Smooth muscle cell (in vitro differentiated cells): ENCODE results near the gene IPMK. TPM values are rescaled to one million over a fixed set of nuclear protein-coding genes. Genes with fewer than 3 reads are reported as not detected.

Experiments
- DNase-seq: peaks from one replicate; lab custom pipeline; 2025; ENCODE audit not compliant: unreplicated experiment; lab: John Stamatoyannopoulos, UW
- H2AFZ ChIP-seq: fragments of 200-600 bp; sonication (generic); 2 replicates; pipeline ENCODE4 v1.6.0; 2016; ENCODE audit warnings: antibody characterized with exemption, low read depth, mild to moderate bottlenecking
- H3F3A ChIP-seq: fragments of 200-600 bp; sonication (generic); 2 replicates; pipeline ENCODE4 v1.6.0; 2017; ENCODE audit warnings: antibody characterized with exemption, low read depth
- H3K27ac ChIP-seq: fragments of 200-600 bp; sonication (generic); 2 replicates; pipeline ENCODE4 v1.5.1; 2016; ENCODE audit warnings: low read depth, mild to moderate bottlenecking
- H3K27me3 ChIP-seq: fragments of 200-600 bp; sonication (generic); 2 replicates; pipeline ENCODE4 v1.6.1; 2016; ENCODE audit warnings: low read depth, mild to moderate bottlenecking
- H3K36me3 ChIP-seq: fragments of 200-600 bp; sonication (generic); 2 replicates; pipeline ENCODE4 v1.5.1; 2016; ENCODE audit warnings: low read depth
- H3K4me1 ChIP-seq: fragments of 200-600 bp; sonication (generic); 2 replicates; pipeline ENCODE4 v1.5.1; 2016; ENCODE audit warnings: low read depth
- H3K4me2 ChIP-seq: fragments of 200-600 bp; sonication (generic); 2 replicates; pipeline ENCODE4 v1.6.0; 2016; ENCODE audit warnings: mild to moderate bottlenecking
- H3K4me3 ChIP-seq: fragments of 200-600 bp; sonication (generic); 2 replicates; pipeline ENCODE4 v1.5.1; 2016; ENCODE audit warnings: mild to moderate bottlenecking
- H3K79me2 ChIP-seq: fragments of 200-600 bp; sonication (generic); 2 replicates; pipeline ENCODE4 v1.6.0; 2016; ENCODE audit warnings: low read depth, mild to moderate bottlenecking
- H3K9ac ChIP-seq: fragments of 200-600 bp; sonication (generic); 2 replicates; pipeline ENCODE4 v1.6.0; 2016; ENCODE audit warnings: low read depth
- H3K9me3 ChIP-seq: fragments of 200-600 bp; sonication (generic); replicated peaks from 2 replicates; pipeline ENCODE4 v1.5.1; 2016; ENCODE audit warnings: low read depth
- H4K20me1 ChIP-seq: fragments of 200-600 bp; sonication (generic); 2 replicates; pipeline ENCODE4 v1.6.0; 2016; ENCODE audit warnings: low read depth
- WGBS: methylation state at CpG from one replicate; pipeline ENCODE4 v1.1.7; 2016; ENCODE audit warnings: low lambda C conversion rate; 5-methylcytosine and 5-hydroxymethylcytosine counted together
- polyA plus RNA-seq: library from polyadenylated mRNA; unstranded; fragments of >200 nt; fragmentation: Nextera tagmentation; extraction: Ambion mirVana; gene quantifications from 2 replicates; pipeline ENCODE4 v1.2.1, GENCODE V29; 2016
- total RNA-seq: library from RNA; depleted of rRNA; stranded (reverse); fragments of >200 nt; gene quantifications from 2 replicates; pipeline ENCODE4 v1.2.3, GENCODE V29; 2014
- TF ChIP-seq, protein P1 (sequence below): fragments of 200-600 bp; sonication (generic); IDR thresholded peaks from 2 replicates; pipeline ENCODE4 v1.5.1; 2017; ENCODE audit warnings: borderline replicate concordance, mild to moderate bottlenecking, antibody characterized with exemption; ENCODE audit not compliant: insufficient read depth, poor library complexity, severe bottlenecking

IPMK gene
- total and polyA plus RNA-seq, 2 experiments from 2014 or later = 1.9 to 9.2 TPM

DNA sequence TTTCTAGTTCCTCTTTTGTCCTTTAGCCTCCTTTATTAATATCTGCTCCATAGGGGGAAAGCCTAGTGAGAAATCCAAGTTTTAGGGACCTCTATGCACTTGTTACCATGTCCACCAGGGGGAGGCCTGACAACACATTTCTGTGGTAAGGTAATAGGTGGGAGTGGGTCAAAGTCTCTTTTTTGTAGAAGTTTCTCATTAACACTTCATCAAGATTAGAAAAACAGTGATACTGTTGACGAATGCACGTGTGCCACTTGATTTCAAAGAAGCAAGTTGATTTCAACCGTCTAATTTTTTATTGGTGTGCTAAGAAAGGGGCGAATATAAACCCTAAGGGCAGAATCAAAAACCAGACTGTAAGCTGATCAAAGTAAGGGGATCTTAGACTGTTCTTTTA lies 31.9 kb upstream of the IPMK start:
- no peak for DNase-seq
- H3K79me2 ChIP-seq = no peaks in the 10 kb centered on the region
- no peaks in the 10 kb centered on the region for H3K4me1 ChIP-seq
- H3K9me3 ChIP-seq = no peaks in the 10 kb centered on the region
- no peak overlapping the region for H3K4me2 ChIP-seq
- H3K27me3 ChIP-seq = peaks cover 10% of the 10 kb centered on the region
- no peaks in the 10 kb centered on the region for H3F3A ChIP-seq
- 6% methylated on average over 4 of the region's 4 CpGs for WGBS
- H2AFZ ChIP-seq = peak overlapping the region; percentile 35
- no peak overlapping the region for H3K4me3 ChIP-seq
- TF ChIP-seq, protein P1, sequence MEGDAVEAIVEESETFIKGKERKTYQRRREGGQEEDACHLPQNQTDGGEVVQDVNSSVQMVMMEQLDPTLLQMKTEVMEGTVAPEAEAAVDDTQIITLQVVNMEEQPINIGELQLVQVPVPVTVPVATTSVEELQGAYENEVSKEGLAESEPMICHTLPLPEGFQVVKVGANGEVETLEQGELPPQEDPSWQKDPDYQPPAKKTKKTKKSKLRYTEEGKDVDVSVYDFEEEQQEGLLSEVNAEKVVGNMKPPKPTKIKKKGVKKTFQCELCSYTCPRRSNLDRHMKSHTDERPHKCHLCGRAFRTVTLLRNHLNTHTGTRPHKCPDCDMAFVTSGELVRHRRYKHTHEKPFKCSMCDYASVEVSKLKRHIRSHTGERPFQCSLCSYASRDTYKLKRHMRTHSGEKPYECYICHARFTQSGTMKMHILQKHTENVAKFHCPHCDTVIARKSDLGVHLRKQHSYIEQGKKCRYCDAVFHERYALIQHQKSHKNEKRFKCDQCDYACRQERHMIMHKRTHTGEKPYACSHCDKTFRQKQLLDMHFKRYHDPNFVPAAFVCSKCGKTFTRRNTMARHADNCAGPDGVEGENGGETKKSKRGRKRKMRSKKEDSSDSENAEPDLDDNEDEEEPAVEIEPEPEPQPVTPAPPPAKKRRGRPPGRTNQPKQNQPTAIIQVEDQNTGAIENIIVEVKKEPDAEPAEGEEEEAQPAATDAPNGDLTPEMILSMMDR = peak; percentile 77
- no peak overlapping the region for H3K27ac ChIP-seq
- H3K36me3 ChIP-seq = no peaks in the 10 kb centered on the region
- no peaks in the 10 kb centered on the region for H4K20me1 ChIP-seq
- no peak overlapping the region for H3K9ac ChIP-seq

DNA sequence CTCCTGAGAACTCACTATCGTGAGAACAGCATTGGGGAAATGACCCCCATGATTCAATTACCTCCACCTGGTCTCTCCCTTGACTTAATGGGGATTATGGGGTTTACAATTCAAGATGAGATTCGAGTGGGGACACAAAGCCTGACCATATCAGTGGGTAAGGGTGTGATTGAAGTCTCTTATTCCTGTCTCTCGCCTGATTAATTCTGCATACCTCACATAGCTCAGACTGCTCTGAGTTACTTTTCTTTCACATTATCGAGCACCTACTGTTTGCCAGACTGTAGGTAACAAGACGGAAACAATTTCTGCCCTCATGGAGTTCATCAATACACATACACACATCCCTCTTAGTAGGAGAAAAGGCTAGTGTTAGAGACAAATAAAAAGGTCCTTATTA lies 26.3 kb upstream of the IPMK start:
- 89% methylated on average over 5 of the region's 5 CpGs for WGBS
- H3K27me3 ChIP-seq = no peaks in the 10 kb centered on the region

DNA sequence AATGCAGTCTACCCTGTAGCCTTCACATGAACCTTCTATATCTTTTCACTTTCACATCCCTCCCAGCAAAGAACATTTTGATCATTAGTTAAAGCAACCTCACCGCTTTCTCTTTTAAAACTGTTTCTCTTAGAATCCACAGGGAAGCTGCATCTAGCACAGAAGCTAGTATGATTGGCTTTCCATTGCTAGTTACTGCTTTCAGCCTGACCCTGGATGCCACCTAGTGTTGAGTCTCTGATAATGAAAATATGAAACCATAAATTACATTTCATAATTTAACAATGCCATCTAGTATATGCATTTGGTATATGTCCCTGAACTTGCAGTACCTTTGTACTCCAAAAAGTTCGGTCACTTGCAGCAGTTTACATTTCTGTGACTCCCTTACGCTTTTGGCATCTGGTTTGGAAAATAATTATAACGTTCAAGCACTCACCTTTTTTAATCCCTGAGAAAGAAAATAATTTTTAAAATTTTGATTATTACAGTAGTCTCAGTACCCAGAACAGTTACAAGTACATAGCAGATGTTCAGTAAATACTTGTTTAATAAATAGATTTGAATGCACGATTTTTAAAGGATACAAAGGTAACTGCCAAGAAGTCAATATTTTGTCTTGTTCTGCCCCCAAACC lies 24.0 kb upstream of the IPMK start:
- WGBS = 94% methylated on average over 5 of the region's 5 CpGs
- Histone ChIP-seq H3K27me3 (no peaks in the 10 kb centered on the region), H3K27ac (no peak overlapping the region), H2AFZ (no peak overlapping the region), H3K9me3 (no peaks in the 10 kb centered on the region), H4K20me1 (no peaks in the 10 kb centered on the region), H3F3A (no peaks in the 10 kb centered on the region), H3K79me2 (no peaks in the 10 kb centered on the region), H3K9ac (no peak overlapping the region), H3K4me3 (no peak overlapping the region), H3K4me1 (no peaks in the 10 kb centered on the region), H3K4me2 (no peak overlapping the region), H3K36me3 (no peaks in the 10 kb centered on the region)
- no peak for DNase-seq
- TF ChIP-seq, protein P1 = peak; percentile 66

More for the DNA sequence above, 26.3 kb upstream of the IPMK start:
- no peaks in the 10 kb centered on the region for H3K36me3 ChIP-seq
- no peak overlapping the region for H3K9ac ChIP-seq
- no peaks in the 10 kb centered on the region for H3K9me3 ChIP-seq
- TF ChIP-seq, protein P1 = no peak
- H3K79me2 ChIP-seq = no peaks in the 10 kb centered on the region
- no peak overlapping the region for H2AFZ ChIP-seq
- no peaks in the 10 kb centered on the region for H3K4me1 ChIP-seq
- no peak for DNase-seq
- H4K20me1 ChIP-seq = no peaks in the 10 kb centered on the region
- H3K27ac ChIP-seq = no peak overlapping the region
- H3F3A ChIP-seq = no peaks in the 10 kb centered on the region
- no peak overlapping the region for H3K4me3 ChIP-seq
- no peak overlapping the region for H3K4me2 ChIP-seq

DNA sequence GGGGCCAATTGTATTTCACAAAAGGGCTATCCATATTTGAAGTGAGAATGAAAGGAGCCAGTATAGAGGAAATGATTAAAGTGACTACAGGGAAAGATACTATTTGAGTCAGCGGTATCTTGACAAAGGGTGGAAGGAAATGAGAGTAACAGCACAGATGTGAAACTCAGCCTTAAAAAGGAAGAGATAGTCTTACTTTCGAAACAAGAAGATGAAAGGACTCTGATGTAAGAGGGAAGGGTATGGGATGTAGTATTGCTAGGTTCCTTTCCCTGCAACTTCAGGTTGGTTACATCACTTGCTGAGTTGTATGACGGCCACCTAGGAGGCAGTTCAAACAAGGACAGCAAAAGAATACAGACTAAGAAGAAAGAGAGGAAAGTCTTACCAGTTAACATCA lies 14.9 kb upstream of the IPMK start:
- H3K27ac ChIP-seq = no peak overlapping the region

More for the DNA sequence above, 14.9 kb upstream of the IPMK start:
- no peak for DNase-seq
- Histone ChIP-seq H2AFZ (no peak overlapping the region), H3K4me3 (no peak overlapping the region), H3F3A (no peaks in the 10 kb centered on the region), H4K20me1 (no peaks in the 10 kb centered on the region), H3K27me3 (no peaks in the 10 kb centered on the region), H3K36me3 (no peaks in the 10 kb centered on the region), H3K9ac (no peak overlapping the region), H3K79me2 (no peaks in the 10 kb centered on the region), H3K4me1 (no peaks in the 10 kb centered on the region), H3K9me3 (no peaks in the 10 kb centered on the region), H3K4me2 (no peak overlapping the region)
- 87% methylated on average over 3 of the region's 3 CpGs for WGBS
- TF ChIP-seq, protein P1 = no peak
